Measurements from ENCODE around the gene PRRG2. TPM values are rescaled to one million over a fixed set of nuclear protein-coding genes. Genes with fewer than 3 reads are reported as not detected.
A peak's percentile ranks its signal among the peaks of the same experiment; 100 is the strongest.

The PRRG2 gene
- total and polyA plus RNA-seq, 8 donors: 6.5 to 15.9 (median 8.5) TPM

- H3K27ac ChIP-seq: peak overlapping the region; percentile 69 to 99 (median 98)
These were observed 58.4 kb downstream of the PRRG2 start for GRCh38 chr19:49639401-49640112.

GRCh38 chr19:49640113-49640898, 59.2 kb downstream of the PRRG2 start, which contains the start of gene RRAS:
TSS of gene RRAS (minus strand) at chr19:49640143. CDS start at chr19:49640098, 45 bp downstream.
- peak; percentile 96 to 100 (median 99) for DNase-seq
- peaks cover 5 to 23% (median 8%) of the 10 kb centered on the region in 3 donors for H3K4me1 ChIP-seq
- H3K36me3 ChIP-seq: no peaks in the 10 kb centered on the region
- TF ChIP-seq, protein P1, sequence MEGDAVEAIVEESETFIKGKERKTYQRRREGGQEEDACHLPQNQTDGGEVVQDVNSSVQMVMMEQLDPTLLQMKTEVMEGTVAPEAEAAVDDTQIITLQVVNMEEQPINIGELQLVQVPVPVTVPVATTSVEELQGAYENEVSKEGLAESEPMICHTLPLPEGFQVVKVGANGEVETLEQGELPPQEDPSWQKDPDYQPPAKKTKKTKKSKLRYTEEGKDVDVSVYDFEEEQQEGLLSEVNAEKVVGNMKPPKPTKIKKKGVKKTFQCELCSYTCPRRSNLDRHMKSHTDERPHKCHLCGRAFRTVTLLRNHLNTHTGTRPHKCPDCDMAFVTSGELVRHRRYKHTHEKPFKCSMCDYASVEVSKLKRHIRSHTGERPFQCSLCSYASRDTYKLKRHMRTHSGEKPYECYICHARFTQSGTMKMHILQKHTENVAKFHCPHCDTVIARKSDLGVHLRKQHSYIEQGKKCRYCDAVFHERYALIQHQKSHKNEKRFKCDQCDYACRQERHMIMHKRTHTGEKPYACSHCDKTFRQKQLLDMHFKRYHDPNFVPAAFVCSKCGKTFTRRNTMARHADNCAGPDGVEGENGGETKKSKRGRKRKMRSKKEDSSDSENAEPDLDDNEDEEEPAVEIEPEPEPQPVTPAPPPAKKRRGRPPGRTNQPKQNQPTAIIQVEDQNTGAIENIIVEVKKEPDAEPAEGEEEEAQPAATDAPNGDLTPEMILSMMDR (IDR thresholded peaks at IDR 0.05): no peak
- H3K4me3 ChIP-seq: peak within 1 kb of the TSS; percentile 39 to 99 (median 59)
- H3K9me3 ChIP-seq: no peaks in the 10 kb centered on the region
- H3K27ac ChIP-seq: peak within 1 kb of the TSS; percentile 97 to 99 (median 98)
- intact Hi-C loops (cut with DNase I): no loop called here
- ATAC-seq: peak; percentile 64 to 75 (median 72)
- 0% methylated on average over 51 of the region's 51 CpGs for WGBS, 2 donors
- no peaks in the 10 kb centered on the region for H3K27me3 ChIP-seq
- FAIRE-seq: peak; percentile 98

More at GRCh38 chr19:49639401-49640112, 58.4 kb downstream of the PRRG2 start:
- 7 to 8% methylated on average over 24 to 31 of the region's 31 CpGs for WGBS, 2 donors
- TF ChIP-seq, protein P1 (IDR thresholded peaks at IDR 0.05): no peak
- no peaks in the 10 kb centered on the region for H3K36me3 ChIP-seq
- peaks cover 5 to 23% (median 8%) of the 10 kb centered on the region in 3 donors for H3K4me1 ChIP-seq
- no peaks in the 10 kb centered on the region for H3K9me3 ChIP-seq
- peak overlapping the region; percentile 36 to 99 (median 59) for H3K4me3 ChIP-seq
- DNase-seq: peak in 3 of 6 donors; percentile 35 to 62 (median 53)
- no peaks in the 10 kb centered on the region for H3K27me3 ChIP-seq
- no peak for ATAC-seq
- intact Hi-C loops (cut with DNase I): no loop called here
- no peak for FAIRE-seq

Other genes with a start within 250 kb of the PRRG2 start
- gene CD37, start 245.9 kb upstream of the PRRG2 start, total RNA-seq: 10 to 100 TPM in 1 of 6 donors, 1 to 10 TPM in 3, under 1 TPM in 2; 0.35 to 23.1 (median 2.7) TPM
- gene CD37, start 245.9 kb upstream of the PRRG2 start, polyA plus RNA-seq: 1 to 10 TPM; 1.8 to 2.0 TPM
- gene TEAD2, start 218.9 kb upstream of the PRRG2 start, total RNA-seq: 10 to 100 TPM; 10.5 to 30.6 (median 12.6) TPM
- 10 to 100 TPM; 16.0 to 16.8 TPM for gene TEAD2, start 218.9 kb upstream of the PRRG2 start, polyA plus RNA-seq
- 1 to 10 TPM in 1 of 6 donors, under 1 TPM in 3, not detected in 2; 0.41 to 1.3 (median 0.53) TPM for gene DKKL1, start 217.4 kb upstream of the PRRG2 start, total RNA-seq
- under 1 TPM in 1 of 2 donors, not detected in 1; 0.12 TPM for gene DKKL1, start 217.4 kb upstream of the PRRG2 start, polyA plus RNA-seq
- gene KASH5, start 193.1 kb upstream of the PRRG2 start, total RNA-seq: 1 to 10 TPM; 1.3 to 3.3 (median 2.7) TPM
- gene KASH5, start 193.1 kb upstream of the PRRG2 start, polyA plus RNA-seq: 1 to 10 TPM; 1.2 to 1.7 TPM
- gene PTH2, start 157.9 kb upstream of the PRRG2 start, total RNA-seq: not detected
- not detected for gene PTH2, start 157.9 kb upstream of the PRRG2 start, polyA plus RNA-seq
- not detected for gene GFY, start 155.9 kb upstream of the PRRG2 start, total RNA-seq
- gene GFY, start 155.9 kb upstream of the PRRG2 start, polyA plus RNA-seq: not detected
- under 1 TPM in 5 of 6 donors, not detected in 1; 0.13 to 0.53 (median 0.40) TPM for gene SLC17A7, start 139.8 kb upstream of the PRRG2 start, total RNA-seq
- gene SLC17A7, start 139.8 kb upstream of the PRRG2 start, polyA plus RNA-seq: under 1 TPM; 0.30 to 0.31 TPM
- 10 to 100 TPM; 34.2 to 49.1 (median 37.2) TPM for gene PIH1D1, start 129.5 kb upstream of the PRRG2 start, total RNA-seq
- gene PIH1D1, start 129.5 kb upstream of the PRRG2 start, polyA plus RNA-seq: 100 to 1,000 TPM in 1 of 2 donors, 10 to 100 TPM in 1; 82.5 to 110 TPM
- 10 to 100 TPM; 16.1 to 22.9 (median 19.8) TPM for gene ALDH16A1, start 128.1 kb upstream of the PRRG2 start, total RNA-seq
- gene ALDH16A1, start 128.1 kb upstream of the PRRG2 start, polyA plus RNA-seq: 10 to 100 TPM; 72.4 to 89.3 TPM
- gene FLT3LG, start 107.1 kb upstream of the PRRG2 start, total RNA-seq: 1 to 10 TPM in 5 of 6 donors, under 1 TPM in 1; 0.79 to 3.7 (median 1.8) TPM
- 1 to 10 TPM; 7.1 to 8.4 TPM for gene FLT3LG, start 107.1 kb upstream of the PRRG2 start, polyA plus RNA-seq
- 1,000 to 10,000 TPM; 1,459 to 2,866 (median 2,217) TPM for gene RPL13A, start 93.7 kb upstream of the PRRG2 start, total RNA-seq
- 1,000 to 10,000 TPM; 1,585 to 1,842 TPM for gene RPL13A, start 93.7 kb upstream of the PRRG2 start, polyA plus RNA-seq
- gene RPS11, start 84.9 kb upstream of the PRRG2 start, total RNA-seq: 1,000 to 10,000 TPM in 4 of 6 donors, 100 to 1,000 TPM in 2; 765 to 1,427 (median 1,126) TPM
- gene RPS11, start 84.9 kb upstream of the PRRG2 start, polyA plus RNA-seq: 1,000 to 10,000 TPM; 2,346 to 2,426 TPM
- 100 to 1,000 TPM in 1 of 6 donors, 10 to 100 TPM in 5; 48.4 to 105 (median 66.3) TPM for gene FCGRT, start 68.7 kb upstream of the PRRG2 start, total RNA-seq
- gene FCGRT, start 68.7 kb upstream of the PRRG2 start, polyA plus RNA-seq: 10 to 100 TPM; 74.5 to 87.8 TPM
- gene RCN3, start 53.3 kb upstream of the PRRG2 start, total RNA-seq: 10 to 100 TPM in 1 of 6 donors, 1 to 10 TPM in 5; 1.6 to 16.5 (median 4.8) TPM
- gene RCN3, start 53.3 kb upstream of the PRRG2 start, polyA plus RNA-seq: 10 to 100 TPM; 38.7 to 41.5 TPM
- gene NOSIP, start 760 bp upstream of the PRRG2 start, total RNA-seq: 10 to 100 TPM; 40.5 to 76.3 (median 52.1) TPM
- 100 to 1,000 TPM; 120 to 148 TPM for gene NOSIP, start 760 bp upstream of the PRRG2 start, polyA plus RNA-seq
- 10 to 100 TPM in 3 of 6 donors, 1 to 10 TPM in 3; 8.3 to 17.7 (median 9.5) TPM for gene PRR12, start 9.9 kb downstream of the PRRG2 start, total RNA-seq
- 10 to 100 TPM; 14.0 to 18.9 TPM for gene PRR12, start 9.9 kb downstream of the PRRG2 start, polyA plus RNA-seq
- 10 to 100 TPM in 2 of 6 donors, 1 to 10 TPM in 4; 5.5 to 24.4 (median 7.5) TPM for gene RRAS, start 58.8 kb downstream of the PRRG2 start, total RNA-seq
- gene RRAS, start 58.8 kb downstream of the PRRG2 start, polyA plus RNA-seq: 10 to 100 TPM; 27.2 to 42.9 TPM
- gene SCAF1, start 60.9 kb downstream of the PRRG2 start, total RNA-seq: 10 to 100 TPM; 17.3 to 34.8 (median 28.3) TPM
- 10 to 100 TPM; 17.8 to 30.4 TPM for gene SCAF1, start 60.9 kb downstream of the PRRG2 start, polyA plus RNA-seq
- gene IRF3, start 84.5 kb downstream of the PRRG2 start, total RNA-seq: 10 to 100 TPM; 34.4 to 66.0 (median 44.7) TPM
- gene IRF3, start 84.5 kb downstream of the PRRG2 start, polyA plus RNA-seq: 100 to 1,000 TPM; 213 to 289 TPM
- gene BCL2L12, start 84.6 kb downstream of the PRRG2 start, total RNA-seq: 10 to 100 TPM in 2 of 6 donors, 1 to 10 TPM in 4; 6.0 to 12.0 (median 9.6) TPM
- gene BCL2L12, start 84.6 kb downstream of the PRRG2 start, polyA plus RNA-seq: 10 to 100 TPM; 16.2 to 16.5 TPM
- gene PRMT1, start 96.0 kb downstream of the PRRG2 start, total RNA-seq: 10 to 100 TPM; 27.2 to 61.1 (median 43.3) TPM
- 10 to 100 TPM; 95.3 to 98.7 TPM for gene PRMT1, start 96.0 kb downstream of the PRRG2 start, polyA plus RNA-seq
- under 1 TPM; 0.28 to 1.00 (median 0.58) TPM for gene ADM5, start 108.3 kb downstream of the PRRG2 start, total RNA-seq
- gene ADM5, start 108.3 kb downstream of the PRRG2 start, polyA plus RNA-seq: 1 to 10 TPM; 2.4 to 2.5 TPM
- 1 to 10 TPM in 4 of 6 donors, under 1 TPM in 2; 0.28 to 5.6 (median 2.1) TPM for gene CPT1C, start 109.8 kb downstream of the PRRG2 start, total RNA-seq
- 10 to 100 TPM; 10.5 to 12.6 TPM for gene CPT1C, start 109.8 kb downstream of the PRRG2 start, polyA plus RNA-seq
- under 1 TPM in 3 of 6 donors, not detected in 3; 0.08 to 0.34 (median 0.09) TPM for gene TSKS, start 182.0 kb downstream of the PRRG2 start, total RNA-seq
- under 1 TPM; 0.35 to 0.76 TPM for gene TSKS, start 182.0 kb downstream of the PRRG2 start, polyA plus RNA-seq
- 10 to 100 TPM; 29.3 to 42.8 (median 34.2) TPM for gene AP2A1, start 185.7 kb downstream of the PRRG2 start, total RNA-seq
- 10 to 100 TPM; 27.1 to 29.0 TPM for gene AP2A1, start 185.7 kb downstream of the PRRG2 start, polyA plus RNA-seq
- gene FUZ, start 232.0 kb downstream of the PRRG2 start, total RNA-seq: 10 to 100 TPM in 3 of 6 donors, 1 to 10 TPM in 3; 8.8 to 22.3 (median 12.1) TPM
- gene FUZ, start 232.0 kb downstream of the PRRG2 start, polyA plus RNA-seq: 10 to 100 TPM; 24.3 to 30.3 TPM
- gene MED25, start 237.0 kb downstream of the PRRG2 start, total RNA-seq: 10 to 100 TPM; 19.4 to 34.9 (median 24.3) TPM
- 10 to 100 TPM; 56.8 to 60.0 TPM for gene MED25, start 237.0 kb downstream of the PRRG2 start, polyA plus RNA-seq

Data from pancreas (tissue), 10 donors.